CD4-positive, alpha-beta T cell treated with Interleukin-6 at 100 ng/mL for 8 hours (primary cell): ENCODE results near the gene SARDH.

Source experiments
- DNase-seq: peaks from one replicate; pipeline ENCODE4 v3.0.0-alpha.2; 2020; ENCODE audit warnings: mixed read lengths, low spot score

SARDH gene

GRCh38 chr9:133643978-133644760 is 94.0 kb downstream of the SARDH start:
- DNase-seq, result no peak

DNA sequence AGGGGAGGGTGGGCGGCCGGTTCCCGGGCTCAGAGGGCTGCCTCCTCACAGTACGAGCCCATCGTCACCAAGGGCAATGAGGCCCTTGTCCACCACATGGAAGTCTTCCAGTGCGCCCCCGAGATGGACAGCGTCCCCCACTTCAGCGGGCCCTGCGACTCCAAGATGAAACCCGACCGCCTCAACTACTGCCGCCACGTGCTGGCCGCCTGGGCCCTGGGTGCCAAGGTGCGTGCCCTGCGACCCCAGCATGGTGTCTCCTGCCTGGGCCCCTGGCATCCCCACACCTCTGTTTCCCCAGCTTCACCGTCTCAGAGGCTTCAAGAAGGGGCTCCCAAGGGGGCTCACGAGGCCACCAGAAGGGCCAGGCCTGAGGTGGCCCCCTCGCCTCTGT is 94.8 kb downstream of the SARDH start:
- no peak for DNase-seq

GRCh38 chr9:133642708-133643361 is 95.3 kb downstream of the SARDH start:
- DNase-seq, result no peak

DNA sequence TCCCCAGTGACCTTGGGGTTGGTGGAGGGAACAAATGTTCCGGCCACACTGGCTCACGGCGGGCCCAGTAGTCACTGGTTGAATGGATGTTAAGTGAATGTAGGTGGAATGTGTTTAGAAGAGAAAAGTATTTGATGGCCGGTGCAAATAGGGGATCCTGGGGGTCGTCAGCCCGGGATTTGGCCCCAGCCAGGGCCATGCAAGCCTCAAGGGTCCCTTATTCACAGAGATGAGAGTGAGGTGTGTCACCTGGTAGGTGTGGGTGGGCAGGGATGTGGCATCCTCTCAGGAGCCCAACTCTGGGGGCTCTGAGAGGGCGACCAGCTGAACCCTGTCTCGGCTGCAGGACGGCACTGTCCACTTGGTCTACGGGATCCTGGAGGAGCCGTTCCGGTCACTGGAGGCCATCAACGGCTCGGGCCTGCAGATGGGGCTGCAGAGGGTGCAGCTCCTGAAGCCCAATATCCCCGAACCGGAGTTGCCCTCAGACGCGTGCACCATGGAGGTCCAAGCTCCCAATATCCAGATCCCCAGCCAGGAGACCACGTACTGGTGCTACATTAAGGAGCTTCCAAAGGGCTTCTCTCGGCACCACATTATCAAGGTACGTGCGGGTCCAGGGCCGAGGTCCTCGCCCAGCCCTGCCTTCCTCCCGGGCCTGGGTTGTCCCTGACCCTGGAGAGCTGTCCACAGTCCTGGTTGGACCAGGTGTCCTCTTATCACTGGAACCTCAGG is 96.1 kb downstream of the SARDH start:
- no peak for DNase-seq

- DNase-seq, result no peak
These were observed 96.8 kb downstream of the SARDH start for GRCh38 chr9:133641396-133641655.

DNA sequence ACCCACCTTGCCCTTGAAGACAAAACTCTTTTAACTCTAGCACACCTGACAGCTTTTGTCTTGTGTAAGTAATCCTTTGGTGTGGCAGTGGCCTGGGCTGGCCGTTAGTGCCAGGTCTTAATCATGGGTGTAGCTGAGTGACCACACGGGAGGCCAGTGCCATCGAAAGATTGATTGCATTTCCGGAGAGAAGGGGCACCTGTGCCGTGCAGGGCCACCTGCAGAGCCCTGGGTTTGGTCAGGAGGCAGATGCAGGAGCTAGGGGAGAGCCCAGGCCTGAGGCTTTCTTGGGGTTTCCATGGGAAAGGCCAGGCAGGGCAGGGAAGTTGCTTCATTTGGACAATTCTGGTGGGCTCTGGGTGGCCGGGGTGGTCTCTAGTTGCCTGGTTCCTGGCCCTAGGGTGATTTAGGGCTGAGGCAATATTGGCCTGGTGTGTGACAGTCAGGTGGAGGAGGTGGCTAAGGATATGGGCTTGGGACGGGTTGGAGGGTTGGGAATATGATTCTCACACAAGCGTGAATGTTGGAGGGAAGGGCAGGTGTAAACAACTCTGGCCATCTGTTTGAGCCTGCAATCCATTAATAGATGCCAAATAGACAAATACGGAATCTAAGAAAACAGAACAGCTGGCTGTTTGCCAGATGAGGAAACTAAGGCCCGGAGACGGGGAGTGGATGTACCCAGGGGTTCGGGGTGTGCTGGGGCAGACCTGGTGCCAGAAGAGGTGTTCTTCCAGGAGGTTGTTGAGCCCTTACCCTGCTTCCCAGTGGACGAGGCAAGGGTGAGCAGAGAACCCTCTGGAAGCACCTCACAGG is 97.4 kb downstream of the SARDH start:
- DNase-seq, result no peak

DNA sequence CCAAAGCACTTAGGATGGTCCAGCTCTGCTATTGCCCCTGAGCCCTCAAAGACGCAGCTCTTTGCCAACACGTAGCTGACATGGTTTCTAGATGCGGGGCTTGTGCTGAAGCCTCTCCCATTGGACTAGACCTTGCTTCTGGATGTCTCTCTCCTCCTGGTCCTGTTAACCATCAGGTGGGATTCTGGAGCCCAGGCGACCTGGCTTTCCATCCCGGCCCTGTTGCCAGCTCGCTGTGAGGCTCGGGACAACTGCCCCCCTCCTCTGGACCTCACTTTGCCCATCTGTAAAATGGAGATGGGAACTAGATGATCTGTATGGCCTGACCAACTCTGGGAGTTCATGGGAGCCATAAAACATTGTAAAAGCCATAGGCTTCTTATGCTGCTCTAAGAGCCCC is 98.0 kb downstream of the SARDH start:
- no peak for DNase-seq

GRCh38 chr9:133639613-133640012 is 98.5 kb downstream of the SARDH start:
- no peak for DNase-seq

- no peak for DNase-seq
These were observed 99.4 kb downstream of the SARDH start for GRCh38 chr9:133638711-133639110.

DNA sequence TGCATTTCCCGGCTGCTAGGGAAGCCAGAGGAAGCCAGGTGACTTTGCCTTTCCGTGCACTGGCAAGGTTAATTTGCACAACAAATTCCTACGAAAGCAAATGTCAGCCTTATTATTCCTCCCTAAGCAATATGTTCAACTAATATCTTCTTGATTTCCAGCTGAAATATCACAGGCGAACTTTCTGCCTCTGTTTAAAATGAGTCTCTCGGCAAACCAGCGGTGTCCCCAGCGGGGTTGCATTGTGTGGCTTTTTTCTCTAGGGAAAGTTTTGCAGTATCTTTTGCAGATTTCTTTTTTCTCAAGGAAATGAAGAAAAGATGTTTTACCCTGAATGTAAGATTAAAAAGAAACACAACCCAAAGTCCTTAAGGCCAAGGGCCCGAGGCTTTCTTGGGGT is 100.1 kb downstream of the SARDH start:
- no peak for DNase-seq

DNA sequence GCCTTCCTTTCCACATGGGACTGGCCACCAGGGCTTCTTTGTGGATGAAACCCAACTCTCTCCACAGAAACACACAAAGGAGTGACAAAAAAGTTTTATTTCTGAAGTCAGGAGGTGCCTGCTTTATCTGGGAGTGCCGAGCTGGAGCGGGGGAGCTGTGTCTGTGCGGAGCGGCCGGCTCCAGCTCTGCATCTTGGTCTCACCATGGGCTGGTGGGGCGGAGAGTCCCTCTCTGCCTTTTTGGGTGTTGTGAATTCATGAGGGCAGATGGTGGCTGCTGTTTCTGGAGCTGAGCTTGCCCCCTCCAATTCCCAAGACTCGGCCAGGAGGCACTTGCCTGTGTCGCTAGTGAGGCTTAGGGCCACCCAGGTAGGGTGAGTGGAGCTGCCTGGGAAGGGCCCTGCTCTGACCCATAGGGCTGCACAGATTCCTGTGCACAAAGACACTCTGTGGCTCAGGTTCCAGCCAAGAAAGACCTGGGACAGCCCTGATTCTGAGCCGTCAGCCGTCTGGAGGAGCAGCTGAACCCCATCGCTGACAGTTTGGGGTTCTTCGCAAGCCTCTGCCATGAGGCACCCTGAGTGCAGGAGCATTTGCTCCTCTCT is 100.6 kb downstream of the SARDH start:
- no peak for DNase-seq

DNA sequence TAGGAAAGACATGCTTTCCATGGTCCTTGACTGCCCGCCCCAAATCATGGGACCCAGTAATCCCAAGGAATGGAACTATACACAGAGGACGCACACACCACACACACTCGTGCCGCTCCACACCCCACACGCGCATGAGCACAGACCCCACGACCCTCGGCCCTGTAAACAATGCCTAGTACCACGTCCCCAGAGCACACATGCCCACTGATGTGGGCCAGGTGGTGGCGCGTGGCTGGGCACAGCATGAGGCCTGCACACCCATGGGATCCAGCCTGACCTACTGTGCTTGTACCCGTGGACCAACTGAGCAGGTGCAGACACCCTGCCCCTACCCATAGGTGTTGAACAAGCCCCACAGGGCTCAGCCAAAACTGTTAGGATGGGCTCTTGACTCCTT is 101.2 kb downstream of the SARDH start:
- no peak for DNase-seq

GRCh38 chr9:133635533-133636531 is 102.3 kb downstream of the SARDH start, which contains the start of gene DBH:
Gene DBH, plus strand, starts transcription at chr9:133636363. Its CDS starts 9 bp downstream, at chr9:133636372.
- DNase-seq, result no peak

GRCh38 chr9:133635098-133635497 is 103.1 kb downstream of the SARDH start:
- DNase-seq, result no peak

GRCh38 chr9:133634081-133634691 is 104.0 kb downstream of the SARDH start:
- no peak for DNase-seq

DNA sequence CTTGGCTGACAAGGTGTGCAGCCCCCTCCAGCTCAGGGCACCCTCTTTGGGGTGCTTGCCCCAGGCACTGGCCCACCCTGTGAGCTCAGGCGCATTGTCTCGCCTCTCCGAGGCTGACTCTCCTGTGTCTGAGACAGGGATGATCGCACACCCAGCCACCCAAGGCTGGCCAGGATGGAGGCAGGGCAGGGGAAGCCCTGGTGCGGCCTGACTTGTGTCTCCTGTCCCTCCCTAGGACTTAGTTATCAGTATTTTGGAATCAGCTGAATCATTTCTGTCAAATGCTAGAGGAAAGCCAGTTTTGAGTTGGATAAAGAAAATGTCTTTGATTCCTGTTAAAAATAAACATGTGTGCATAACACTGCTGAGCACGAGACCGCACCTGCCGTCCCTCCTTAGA is 104.5 kb downstream of the SARDH start:
- no peak for DNase-seq

- DNase-seq, result no peak
These were observed 105.1 kb downstream of the SARDH start for GRCh38 chr9:133632806-133633680.

DNA sequence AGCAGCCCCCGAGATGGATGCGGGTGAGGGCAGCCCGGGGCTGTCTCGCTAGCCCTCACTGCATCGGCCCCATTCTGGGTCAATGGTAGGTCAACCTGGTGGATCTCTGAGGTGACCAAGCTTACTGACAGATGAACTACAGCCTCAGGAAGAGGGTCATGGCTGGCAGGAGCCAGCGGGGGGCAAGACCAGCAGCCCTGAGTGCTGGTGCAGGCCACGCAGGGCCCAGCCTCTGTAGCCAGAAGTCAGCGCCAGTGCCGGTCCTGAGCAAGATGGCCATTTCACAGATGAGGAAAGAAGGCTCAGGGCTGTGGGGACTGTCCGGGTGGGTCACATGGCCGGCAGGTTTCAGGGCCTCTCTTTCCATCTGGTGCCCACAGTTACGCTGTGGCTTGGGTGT is 107.0 kb downstream of the SARDH start:
- DNase-seq, result no peak
